Measurements from ENCODE around the gene CBX7.

DNA sequence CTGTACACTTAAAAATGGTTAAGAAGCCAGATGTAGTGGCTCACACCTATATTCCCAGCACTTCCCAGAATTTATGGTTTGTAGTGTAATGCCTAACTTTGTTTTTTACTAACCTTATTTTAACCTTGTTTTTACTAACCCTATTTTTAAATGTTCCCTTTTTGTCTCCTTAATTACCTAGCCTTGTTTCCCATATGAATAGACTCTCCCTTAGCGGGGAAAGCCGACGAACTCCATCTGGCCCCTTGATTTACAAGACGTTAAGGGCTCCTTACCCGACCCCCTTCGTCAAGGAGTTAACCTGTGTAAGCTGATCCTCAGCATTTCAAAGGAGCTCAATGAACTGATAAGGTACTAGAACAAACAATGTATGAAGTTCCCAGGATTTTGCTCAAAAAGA is 38.4 kb downstream of the CBX7 start:
- no peak for TF ChIP-seq POLR2A (IDR thresholded peaks at IDR 0.05)
- TF ChIP-seq CTCF (IDR thresholded peaks at IDR 0.05), result no peak
